ENCODE results near the gene PLOD1. TPM values are rescaled to one million over a fixed set of nuclear protein-coding genes. Genes with fewer than 3 reads are reported as not detected.
A peak's percentile ranks its signal among the peaks of the same experiment; 100 is the strongest.

The PLOD1 gene
- total RNA-seq, 2 donors from 2014 or later: 17.9 to 32.8 TPM

GRCh38 chr1:11979851-11980675 is 45.5 kb downstream of the PLOD1 start, which contains the start of gene MFN2:
MFN2 (plus strand) TSS chr1:11980444; CDS start chr1:11989169, 8,725 bp downstream.
- DNase-seq (ENCODE audit: low spot score in 2 of 2): peak; percentile 92 to 93
- peaks cover 12 to 19% of the 10 kb centered on the region in 2 donors for H3K36me3 Mint-ChIP-seq
- H3K9me3 Mint-ChIP-seq: no peaks in the 10 kb centered on the region
- peak within 1 kb of the TSS; percentile 94 to 95 for H3K27ac Mint-ChIP-seq
- peak; percentile 90 to 94 for ATAC-seq

GRCh38 chr1:11980676-11980972 is 46.1 kb downstream of the PLOD1 start:
- Mint-ChIP-seq H3K36me3 (peaks cover 12 to 19% of the 10 kb centered on the region in 2 donors), H3K27ac (peak overlapping the region; percentile 94 to 95), H3K9me3 (no peaks in the 10 kb centered on the region)
- DNase-seq (ENCODE audit: low spot score in 2 of 2) (no peak), ATAC-seq (peak in 1 of 2 donors; percentile 51)

GRCh38 chr1:11981378-11982009 is 47.0 kb downstream of the PLOD1 start:
- Mint-ChIP-seq H3K36me3 (peaks cover 12 to 19% of the 10 kb centered on the region in 2 donors), H3K9me3 (no peaks in the 10 kb centered on the region)

GRCh38 chr1:11982010-11982392 is 47.5 kb downstream of the PLOD1 start:
- no peak for DNase-seq (ENCODE audit: low spot score in 2 of 2)
- H3K36me3 Mint-ChIP-seq: peaks cover 12 to 19% of the 10 kb centered on the region in 2 donors

More at GRCh38 chr1:11981378-11982009, 47.0 kb downstream of the PLOD1 start:
- no peak for DNase-seq (ENCODE audit: low spot score in 2 of 2)
- peak overlapping the region; percentile 89 to 95 for H3K27ac Mint-ChIP-seq
- no peak for ATAC-seq

GRCh38 chr1:11984121-11984520 is 49.6 kb downstream of the PLOD1 start:
- DNase-seq (ENCODE audit: low spot score in 2 of 2) (no peak), ATAC-seq (no peak)
- H3K36me3 Mint-ChIP-seq: peaks cover 12 to 23% of the 10 kb centered on the region in 2 donors
- no peaks in the 10 kb centered on the region for H3K9me3 Mint-ChIP-seq
- H3K27ac Mint-ChIP-seq: no peak overlapping the region

More at GRCh38 chr1:11982010-11982392, 47.5 kb downstream of the PLOD1 start:
- peak overlapping the region; percentile 89 to 95 for H3K27ac Mint-ChIP-seq
- no peak for ATAC-seq
- H3K9me3 Mint-ChIP-seq: no peaks in the 10 kb centered on the region

GRCh38 chr1:11984576-11984975 is 50.1 kb downstream of the PLOD1 start:
- H3K9me3 Mint-ChIP-seq: no peaks in the 10 kb centered on the region
- no peak for ATAC-seq
- peaks cover 12 to 24% of the 10 kb centered on the region in 2 donors for H3K36me3 Mint-ChIP-seq
- no peak for DNase-seq (ENCODE audit: low spot score in 2 of 2)
- H3K27ac Mint-ChIP-seq: no peak overlapping the region

- H3K36me3 Mint-ChIP-seq: peaks cover 12 to 28% of the 10 kb centered on the region in 2 donors
- H3K9me3 Mint-ChIP-seq: no peaks in the 10 kb centered on the region
- DNase-seq (ENCODE audit: low spot score in 2 of 2) (no peak), ATAC-seq (no peak)
- H3K27ac Mint-ChIP-seq: peak overlapping the region in 1 of 2 donors; percentile 3
Measured at GRCh38 chr1:11985171-11985570, 50.7 kb downstream of the PLOD1 start.

- H3K36me3 Mint-ChIP-seq: peaks cover 12 to 29% of the 10 kb centered on the region in 2 donors
- no peak for DNase-seq (ENCODE audit: low spot score in 2 of 2)
- H3K9me3 Mint-ChIP-seq: no peaks in the 10 kb centered on the region
- ATAC-seq: no peak
- H3K27ac Mint-ChIP-seq: peak overlapping the region in 1 of 2 donors; percentile 72
Measured at GRCh38 chr1:11985851-11986250, 51.3 kb downstream of the PLOD1 start.

GRCh38 chr1:11989669-11990068 is 55.2 kb downstream of the PLOD1 start:
- Mint-ChIP-seq H3K36me3 (peaks cover 0 to 13% of the 10 kb centered on the region in 2 donors), H3K9me3 (no peaks in the 10 kb centered on the region), H3K27ac (peak overlapping the region in 1 of 2 donors; percentile 44)
- DNase-seq (ENCODE audit: low spot score in 2 of 2) (no peak), ATAC-seq (no peak)

GRCh38 chr1:11990303-11991032 is 56.0 kb downstream of the PLOD1 start:
- peaks cover 0 to 13% of the 10 kb centered on the region in 2 donors for H3K36me3 Mint-ChIP-seq
- H3K27ac Mint-ChIP-seq: peak overlapping the region; percentile 11 to 44
- no peak for DNase-seq (ENCODE audit: low spot score in 2 of 2)

GRCh38 chr1:11991969-11992676 is 57.6 kb downstream of the PLOD1 start:
- peak overlapping the region in 1 of 2 donors; percentile 68 for H3K27ac Mint-ChIP-seq
- ATAC-seq (no peak), DNase-seq (ENCODE audit: low spot score in 2 of 2) (no peak)
- H3K9me3 Mint-ChIP-seq: no peaks in the 10 kb centered on the region
- H3K36me3 Mint-ChIP-seq: peaks cover 0 to 25% of the 10 kb centered on the region in 2 donors

More at GRCh38 chr1:11990303-11991032, 56.0 kb downstream of the PLOD1 start:
- H3K9me3 Mint-ChIP-seq: no peaks in the 10 kb centered on the region
- ATAC-seq: peak in 1 of 2 donors; percentile 41

GRCh38 chr1:11997081-11997850 is 62.7 kb downstream of the PLOD1 start:
- Mint-ChIP-seq H3K36me3 (peaks cover 12 to 18% of the 10 kb centered on the region in 2 donors), H3K9me3 (no peaks in the 10 kb centered on the region)
- ATAC-seq: no peak

GRCh38 chr1:11998636-11999035 is 64.1 kb downstream of the PLOD1 start:
- Mint-ChIP-seq H3K9me3 (no peaks in the 10 kb centered on the region), H3K27ac (peak overlapping the region in 1 of 2 donors; percentile 50), H3K36me3 (peaks cover 16 to 27% of the 10 kb centered on the region in 2 donors)
- DNase-seq (ENCODE audit: low spot score in 2 of 2): no peak
- no peak for ATAC-seq

More at GRCh38 chr1:11997081-11997850, 62.7 kb downstream of the PLOD1 start:
- DNase-seq (ENCODE audit: low spot score in 2 of 2): no peak
- no peak overlapping the region for H3K27ac Mint-ChIP-seq

GRCh38 chr1:11999236-11999635 is 64.7 kb downstream of the PLOD1 start:
- H3K9me3 Mint-ChIP-seq: no peaks in the 10 kb centered on the region
- ATAC-seq (no peak), DNase-seq (ENCODE audit: low spot score in 2 of 2) (no peak)
- peaks cover 16 to 27% of the 10 kb centered on the region in 2 donors for H3K36me3 Mint-ChIP-seq
- H3K27ac Mint-ChIP-seq: peak overlapping the region in 1 of 2 donors; percentile 89

- Mint-ChIP-seq H3K9me3 (no peaks in the 10 kb centered on the region), H3K27ac (peak overlapping the region; percentile 67 to 82), H3K36me3 (peaks cover 16 to 35% of the 10 kb centered on the region in 2 donors)
- ATAC-seq (peak in 1 of 2 donors; percentile 34), DNase-seq (ENCODE audit: low spot score in 2 of 2) (peak in 1 of 2 donors; percentile 71)
Measured at GRCh38 chr1:12001249-12001917, 66.9 kb downstream of the PLOD1 start.
